ENCODE results near the gene GTF2IRD2.
A peak's percentile ranks its signal among the peaks of the same experiment; 100 is the strongest.
"Not testable (repeated sequence)": the region's sequence is repeated elsewhere in the genome, so short reads cannot be mapped to it uniquely, and the experiment has no call there.

Gene GTF2IRD2

GRCh38 chr7:74849853-74850252, 1.6 kb downstream of the GTF2IRD2 start:
- H3K36me3 ChIP-seq (ENCODE audit: control insufficient read depth, insufficient read depth, low read length); H3K27ac ChIP-seq (ENCODE audit: insufficient read depth, low read length, poor library complexity, severe bottlenecking); H3K4me1 ChIP-seq (ENCODE audit: control insufficient read depth, insufficient read depth, low read length, poor library complexity, severe bottlenecking); DNase-seq; H3K9me3 ChIP-seq (ENCODE audit: control insufficient read depth, low read length); H3K4me3 ChIP-seq (ENCODE audit: insufficient read depth, low read depth, low read length, poor library complexity, severe bottlenecking); H3K27me3 ChIP-seq (replicated peaks; ENCODE audit: control insufficient read depth, insufficient read depth, low read length, poor library complexity, severe bottlenecking): not testable (repeated sequence)

DNA sequence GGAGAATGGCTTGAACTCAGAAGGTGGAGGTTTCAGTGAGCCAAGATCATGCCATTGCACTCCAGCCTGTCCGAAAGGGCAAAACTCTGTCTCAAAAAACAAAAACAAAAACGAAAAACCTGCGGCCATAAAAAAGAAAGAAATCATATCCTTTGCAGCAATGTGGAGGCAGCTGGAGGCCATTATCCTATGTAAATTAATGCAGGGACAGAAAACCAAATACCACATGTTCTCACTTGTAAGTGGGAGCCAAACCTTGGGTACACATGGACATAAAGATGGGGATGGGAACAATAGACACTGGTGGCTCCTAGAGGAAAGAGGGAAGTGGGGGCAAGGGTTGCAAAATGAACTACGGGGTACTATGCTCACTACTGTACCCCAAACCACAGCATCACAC, 21.0 kb downstream of the GTF2IRD2 start:
- not testable (repeated sequence) for H3K27ac ChIP-seq (ENCODE audit: insufficient read depth, low read length, poor library complexity, severe bottlenecking); H3K4me3 ChIP-seq (ENCODE audit: insufficient read depth, low read depth, low read length, poor library complexity, severe bottlenecking); H3K36me3 ChIP-seq (ENCODE audit: control insufficient read depth, insufficient read depth, low read length); H3K27me3 ChIP-seq (replicated peaks; ENCODE audit: control insufficient read depth, insufficient read depth, low read length, poor library complexity, severe bottlenecking); DNase-seq; H3K9me3 ChIP-seq (ENCODE audit: control insufficient read depth, low read length); H3K4me1 ChIP-seq (ENCODE audit: control insufficient read depth, insufficient read depth, low read length, poor library complexity, severe bottlenecking)

DNA sequence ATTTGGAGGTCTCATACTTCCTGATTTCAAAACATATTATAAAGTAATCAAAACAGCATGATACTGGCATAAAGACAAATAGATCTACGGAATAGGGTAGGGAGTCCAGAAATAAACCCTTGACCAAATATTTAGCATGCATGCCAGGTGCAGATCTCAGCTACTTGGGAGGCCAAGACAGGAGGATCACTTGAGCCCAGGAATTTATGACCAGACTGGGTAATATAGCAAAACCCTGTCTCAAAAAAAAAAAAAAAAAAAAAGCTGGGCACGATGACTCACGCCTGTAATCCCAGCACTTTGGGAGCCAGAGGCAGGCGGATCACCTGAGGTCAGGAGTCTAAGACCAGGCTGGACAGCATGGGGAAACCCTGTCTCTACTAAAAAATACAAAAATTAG, 21.4 kb downstream of the GTF2IRD2 start:
- H3K4me1 ChIP-seq (ENCODE audit: control insufficient read depth, insufficient read depth, low read length, poor library complexity, severe bottlenecking); DNase-seq: not testable (repeated sequence)

GRCh38 chr7:74821259-74821658, 30.1 kb downstream of the GTF2IRD2 start:
- not testable (repeated sequence) for H3K36me3 ChIP-seq (ENCODE audit: control insufficient read depth, insufficient read depth, low read length); DNase-seq

More for the DNA sequence above, 21.4 kb downstream of the GTF2IRD2 start:
- not testable (repeated sequence) for H3K4me3 ChIP-seq (ENCODE audit: insufficient read depth, low read depth, low read length, poor library complexity, severe bottlenecking); H3K9me3 ChIP-seq (ENCODE audit: control insufficient read depth, low read length); H3K27ac ChIP-seq (ENCODE audit: insufficient read depth, low read length, poor library complexity, severe bottlenecking); H3K27me3 ChIP-seq (replicated peaks; ENCODE audit: control insufficient read depth, insufficient read depth, low read length, poor library complexity, severe bottlenecking); H3K36me3 ChIP-seq (ENCODE audit: control insufficient read depth, insufficient read depth, low read length)

DNA sequence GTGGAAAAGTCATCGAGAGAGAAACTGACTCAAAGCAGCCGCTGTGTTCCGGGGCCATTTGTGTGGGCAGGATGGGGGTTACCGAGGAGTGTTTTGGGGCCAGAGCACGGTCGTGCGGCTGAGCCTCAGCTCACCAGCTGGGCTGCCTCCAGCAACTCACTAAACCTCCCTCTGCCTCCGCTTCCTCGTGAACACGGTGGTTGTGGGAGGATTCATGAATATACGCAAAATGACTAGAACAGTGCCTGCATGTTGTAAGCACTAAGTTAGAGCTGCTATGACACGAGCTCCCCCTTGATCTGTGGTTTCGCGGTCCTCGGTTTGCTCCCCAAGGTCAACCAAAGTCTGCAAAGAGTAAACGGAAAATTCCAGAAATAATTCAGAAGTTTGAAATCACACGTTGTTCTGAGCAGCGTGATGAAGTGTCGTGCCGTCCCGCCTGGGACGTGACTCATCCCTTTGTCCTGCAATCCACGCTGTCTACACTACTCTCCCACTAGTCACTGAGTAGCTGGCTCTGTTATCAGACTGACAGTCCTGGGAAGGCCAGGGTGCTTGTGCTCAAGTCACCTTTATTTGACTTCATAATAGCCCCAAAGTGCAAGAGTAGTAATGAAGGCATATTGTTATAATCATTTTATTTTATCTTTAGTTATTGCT, 31.1 kb downstream of the GTF2IRD2 start:
- H3K27me3 ChIP-seq (replicated peaks; ENCODE audit: control insufficient read depth, insufficient read depth, low read length, poor library complexity, severe bottlenecking); H3K4me3 ChIP-seq (ENCODE audit: insufficient read depth, low read depth, low read length, poor library complexity, severe bottlenecking); DNase-seq; H3K9me3 ChIP-seq (ENCODE audit: control insufficient read depth, low read length); H3K36me3 ChIP-seq (ENCODE audit: control insufficient read depth, insufficient read depth, low read length); H3K27ac ChIP-seq (ENCODE audit: insufficient read depth, low read length, poor library complexity, severe bottlenecking); H3K4me1 ChIP-seq (ENCODE audit: control insufficient read depth, insufficient read depth, low read length, poor library complexity, severe bottlenecking): not testable (repeated sequence)

More at GRCh38 chr7:74821259-74821658, 30.1 kb downstream of the GTF2IRD2 start:
- not testable (repeated sequence) for H3K9me3 ChIP-seq (ENCODE audit: control insufficient read depth, low read length); H3K27me3 ChIP-seq (replicated peaks; ENCODE audit: control insufficient read depth, insufficient read depth, low read length, poor library complexity, severe bottlenecking); H3K4me1 ChIP-seq (ENCODE audit: control insufficient read depth, insufficient read depth, low read length, poor library complexity, severe bottlenecking); H3K27ac ChIP-seq (ENCODE audit: insufficient read depth, low read length, poor library complexity, severe bottlenecking); H3K4me3 ChIP-seq (ENCODE audit: insufficient read depth, low read depth, low read length, poor library complexity, severe bottlenecking)

DNA sequence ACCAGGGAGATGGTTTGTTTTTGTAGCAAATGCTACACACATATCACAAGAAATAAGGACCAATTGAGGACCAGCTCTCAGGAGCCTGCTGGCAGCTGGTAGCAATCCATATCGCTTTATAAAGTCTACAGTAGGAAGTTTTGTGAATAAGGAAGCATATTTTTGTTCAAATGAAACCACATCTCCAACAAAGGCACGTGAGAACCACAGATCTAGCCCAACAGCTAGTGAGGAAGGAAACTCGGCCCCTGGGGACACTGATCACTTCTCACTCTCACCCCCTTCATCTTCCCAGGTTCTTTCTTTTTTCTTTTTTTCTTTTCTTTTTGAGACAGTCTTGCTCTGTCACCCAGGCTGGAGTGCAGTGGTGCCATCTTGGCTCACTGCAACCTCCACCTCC, 35.5 kb downstream of the GTF2IRD2 start:
- not testable (repeated sequence) for H3K27me3 ChIP-seq (replicated peaks; ENCODE audit: control insufficient read depth, insufficient read depth, low read length, poor library complexity, severe bottlenecking); H3K4me1 ChIP-seq (ENCODE audit: control insufficient read depth, insufficient read depth, low read length, poor library complexity, severe bottlenecking); H3K27ac ChIP-seq (ENCODE audit: insufficient read depth, low read length, poor library complexity, severe bottlenecking); DNase-seq; H3K36me3 ChIP-seq (ENCODE audit: control insufficient read depth, insufficient read depth, low read length); H3K9me3 ChIP-seq (ENCODE audit: control insufficient read depth, low read length); H3K4me3 ChIP-seq (ENCODE audit: insufficient read depth, low read depth, low read length, poor library complexity, severe bottlenecking)

- H3K4me1 ChIP-seq (ENCODE audit: control insufficient read depth, insufficient read depth, low read length, poor library complexity, severe bottlenecking); H3K27ac ChIP-seq (ENCODE audit: insufficient read depth, low read length, poor library complexity, severe bottlenecking); H3K9me3 ChIP-seq (ENCODE audit: control insufficient read depth, low read length); H3K27me3 ChIP-seq (replicated peaks; ENCODE audit: control insufficient read depth, insufficient read depth, low read length, poor library complexity, severe bottlenecking); DNase-seq; H3K36me3 ChIP-seq (ENCODE audit: control insufficient read depth, insufficient read depth, low read length); H3K4me3 ChIP-seq (ENCODE audit: insufficient read depth, low read depth, low read length, poor library complexity, severe bottlenecking): not testable (repeated sequence)
These were observed 52.8 kb downstream of the GTF2IRD2 start for GRCh38 chr7:74798644-74799043.

GRCh38 chr7:74797848-74798622, 53.4 kb downstream of the GTF2IRD2 start:
- not testable (repeated sequence) for H3K4me1 ChIP-seq (ENCODE audit: control insufficient read depth, insufficient read depth, low read length, poor library complexity, severe bottlenecking); H3K9me3 ChIP-seq (ENCODE audit: control insufficient read depth, low read length); H3K27me3 ChIP-seq (replicated peaks; ENCODE audit: control insufficient read depth, insufficient read depth, low read length, poor library complexity, severe bottlenecking); H3K36me3 ChIP-seq (ENCODE audit: control insufficient read depth, insufficient read depth, low read length); DNase-seq; H3K4me3 ChIP-seq (ENCODE audit: insufficient read depth, low read depth, low read length, poor library complexity, severe bottlenecking); H3K27ac ChIP-seq (ENCODE audit: insufficient read depth, low read length, poor library complexity, severe bottlenecking)

DNA sequence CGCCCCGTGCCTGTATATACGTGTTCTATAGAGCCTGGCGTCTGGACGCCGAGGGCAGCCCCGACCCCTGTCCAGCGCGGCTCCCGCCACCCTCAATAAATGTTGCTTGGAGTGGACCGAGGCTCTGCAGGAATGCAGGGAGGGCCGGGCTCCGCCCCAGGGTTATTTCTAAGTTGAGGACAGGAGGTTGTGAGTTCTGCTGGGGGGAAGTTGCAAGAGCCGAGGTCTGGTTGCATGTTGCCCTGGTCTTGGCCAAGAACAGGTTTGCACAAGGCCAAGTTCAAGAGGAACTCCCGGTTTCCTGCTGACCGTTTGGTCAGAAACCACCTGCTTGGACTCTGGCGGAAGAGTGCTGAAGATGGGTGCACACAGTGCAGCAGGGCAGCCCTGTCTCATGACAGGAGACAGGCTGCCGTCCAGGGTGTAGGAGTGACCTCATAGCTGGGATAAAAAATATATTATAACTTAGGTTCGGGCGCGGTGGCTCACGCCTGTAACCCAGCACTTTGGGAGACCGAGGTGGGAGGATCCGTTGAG, 62.1 kb downstream of the GTF2IRD2 start:
- not testable (repeated sequence) for H3K9me3 ChIP-seq (ENCODE audit: control insufficient read depth, low read length); H3K36me3 ChIP-seq (ENCODE audit: control insufficient read depth, insufficient read depth, low read length); H3K27me3 ChIP-seq (replicated peaks; ENCODE audit: control insufficient read depth, insufficient read depth, low read length, poor library complexity, severe bottlenecking); H3K27ac ChIP-seq (ENCODE audit: insufficient read depth, low read length, poor library complexity, severe bottlenecking); H3K4me1 ChIP-seq (ENCODE audit: control insufficient read depth, insufficient read depth, low read length, poor library complexity, severe bottlenecking); H3K4me3 ChIP-seq (ENCODE audit: insufficient read depth, low read depth, low read length, poor library complexity, severe bottlenecking); DNase-seq

DNA sequence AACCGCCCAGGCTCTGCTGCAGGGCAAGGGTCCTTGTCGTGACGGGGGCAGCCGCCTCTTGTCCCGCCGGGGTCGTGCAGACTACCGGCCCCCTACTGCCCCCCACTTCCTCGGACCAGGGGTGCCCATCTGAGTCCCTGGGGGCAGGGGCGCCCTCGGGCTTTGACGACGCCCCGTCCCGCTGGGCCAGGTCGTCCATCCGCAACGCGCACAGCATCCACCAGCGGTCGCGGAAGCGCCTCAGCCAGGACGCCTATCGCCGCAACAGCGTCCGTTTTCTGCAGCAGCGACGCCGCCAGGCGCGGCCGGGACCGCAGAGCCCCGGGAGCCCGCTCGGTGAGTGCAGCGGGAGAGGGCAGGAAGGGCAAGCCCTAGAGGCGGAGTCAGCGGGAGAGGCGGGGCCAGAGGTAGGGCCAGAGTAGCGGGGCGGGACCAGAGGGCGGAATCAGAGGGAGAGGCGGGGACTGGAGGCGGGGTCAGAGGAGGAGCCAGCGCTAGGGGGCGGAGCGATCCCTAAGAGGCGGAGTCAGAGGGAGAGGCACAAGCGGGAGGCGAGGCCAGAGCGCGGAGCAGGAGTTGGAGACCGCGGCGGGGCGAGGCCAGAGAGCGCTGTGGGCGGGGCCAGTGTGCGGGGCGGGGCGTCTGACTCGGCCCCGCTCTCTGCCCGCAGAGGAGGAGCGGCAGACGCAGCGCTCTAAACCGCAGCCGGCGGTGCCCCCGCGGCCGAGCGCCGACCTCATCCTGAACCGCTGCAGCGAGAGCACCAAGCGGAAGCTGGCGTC, 62.8 kb downstream of the GTF2IRD2 start:
- not testable (repeated sequence) for H3K9me3 ChIP-seq (ENCODE audit: control insufficient read depth, low read length); H3K4me1 ChIP-seq (ENCODE audit: control insufficient read depth, insufficient read depth, low read length, poor library complexity, severe bottlenecking); H3K27ac ChIP-seq (ENCODE audit: insufficient read depth, low read length, poor library complexity, severe bottlenecking); H3K27me3 ChIP-seq (replicated peaks; ENCODE audit: control insufficient read depth, insufficient read depth, low read length, poor library complexity, severe bottlenecking); H3K4me3 ChIP-seq (ENCODE audit: insufficient read depth, low read depth, low read length, poor library complexity, severe bottlenecking); H3K36me3 ChIP-seq (ENCODE audit: control insufficient read depth, insufficient read depth, low read length)
- DNase-seq = peak; percentile 92 to 99 (median 95)
